OCI-LY1 (cell line): ENCODE results near the gene DDR1.

Source experiments
- CTCF ChIP-seq: fragments of 200-600 bp; sonication (generic), shearing (Covaris generic); IDR thresholded peaks from 2 replicates; pipeline ENCODE4 v1.5.1; 2017; ENCODE audit warnings: mild to moderate bottlenecking, antibody characterized with exemption, low read length, moderate library complexity, mixed read lengths
- EZH2 ChIP-seq: fragments of 200-600 bp; sonication (generic), shearing (Covaris generic); IDR thresholded peaks from 2 replicates; pipeline ENCODE4 v1.8.0; 2017; ENCODE audit warnings: borderline replicate concordance, mixed run types, mild to moderate bottlenecking, antibody characterized with exemption, low read length, moderate library complexity, mixed read lengths

- TF ChIP-seq CTCF, result no peak
- TF ChIP-seq EZH2, result no peak
Measured at GRCh38 chr6:30944051-30944450, 59.7 kb downstream of the DDR1 start.
